ENCODE data around the gene DEDD. TPM values are rescaled to one million over a fixed set of nuclear protein-coding genes. Genes with fewer than 3 reads are reported as not detected.

The DEDD gene
- total and polyA plus RNA-seq, 2 of the 13 experiments (the other 11 are each of a cell fraction or from before 2014, with no cell fraction given) = 12.6 to 27.8 TPM

- no peak for TF ChIP-seq RORA (CRISPR knock-in tag; IDR thresholded peaks at IDR 0.05)
- no peak for TF ChIP-seq MED8 (CRISPR knock-in tag; IDR thresholded peaks at IDR 0.05; ENCODE audit: insufficient replicate concordance)
- no peak for TF ChIP-seq ZBTB42 (CRISPR knock-in tag; IDR thresholded peaks at IDR 0.05)
- no peak for TF ChIP-seq NFYB (CRISPR knock-in tag; IDR thresholded peaks at IDR 0.05)
- TF ChIP-seq MEIS2 (CRISPR knock-in tag; IDR thresholded peaks at IDR 0.05) = 0 out of 2 replicates have a peak, but pooled peaks have one; percentile 2
- peak; percentile 36 for TF ChIP-seq DBP (CRISPR knock-in tag; IDR thresholded peaks at IDR 0.05; ENCODE audit: not compliant biosample characterization)
- no peak for TF ChIP-seq DNMT1 (CRISPR knock-in tag; IDR thresholded peaks at IDR 0.05)
- TF ChIP-seq NFE2L2 (IDR thresholded peaks at IDR 0.05; ENCODE audit: low read length) = no peak
- no peak for TF ChIP-seq PAF1 (CRISPR knock-in tag; IDR thresholded peaks at IDR 0.05)
- TF ChIP-seq ZNF737 (CRISPR knock-in tag; IDR thresholded peaks at IDR 0.05; ENCODE audit: borderline replicate concordance) = no peak
- no peak; the same call in 1 of the 2 replicates for TF ChIP-seq ZNF790 (CRISPR knock-in tag; IDR thresholded peaks at IDR 0.05; ENCODE audit: borderline replicate concordance)
- TF ChIP-seq SATB2 (CRISPR knock-in tag; IDR thresholded peaks at IDR 0.05) = 0 out of 2 replicates have a peak, but pooled peaks have one; percentile 2
- TF ChIP-seq ZNF773 (CRISPR knock-in tag; IDR thresholded peaks at IDR 0.05; ENCODE audit: borderline replicate concordance) = 0 out of 2 replicates have a peak, but pooled peaks have one; percentile 34
- no peak for TF ChIP-seq MIXL1 (CRISPR knock-in tag; IDR thresholded peaks at IDR 0.05)
- TF ChIP-seq ONECUT2 (CRISPR knock-in tag; IDR thresholded peaks at IDR 0.05) = no peak
- no peak for TF ChIP-seq ZNF780A (CRISPR knock-in tag; IDR thresholded peaks at IDR 0.05)
- no peak for TF ChIP-seq SNRNP70 (IDR thresholded peaks at IDR 0.05; ENCODE audit: low read depth, low read length)
- TF ChIP-seq NR2F2 (IDR thresholded peaks at IDR 0.05; ENCODE audit: borderline replicate concordance, low read depth) = no peak
- TF ChIP-seq NCOR1 (IDR thresholded peaks at IDR 0.05; ENCODE audit: borderline replicate concordance, low read length) = no peak
- 0 out of 2 replicates have a peak, but pooled peaks have one; percentile 19 for TF ChIP-seq ZBTB21 (CRISPR knock-in tag; IDR thresholded peaks at IDR 0.05)
- no peak for TF ChIP-seq SETDB1 (CRISPR knock-in tag; IDR thresholded peaks at IDR 0.05; ENCODE audit: borderline replicate concordance)
- 0 out of 2 replicates have a peak, but pooled peaks have one; percentile 47 for TF ChIP-seq ZSCAN9 (CRISPR knock-in tag; IDR thresholded peaks at IDR 0.05; ENCODE audit: borderline replicate concordance)
- TF ChIP-seq ZSCAN5A (CRISPR knock-in tag; IDR thresholded peaks at IDR 0.05; ENCODE audit: borderline replicate concordance) = peak; percentile 62; the same call in 1 of the 2 replicates
- no peak for TF ChIP-seq SCMH1 (CRISPR knock-in tag; IDR thresholded peaks at IDR 0.05; ENCODE audit: borderline replicate concordance)
- no peak for TF ChIP-seq AFF4 (CRISPR knock-in tag; IDR thresholded peaks at IDR 0.05)
These were observed 14.5 kb downstream of the DEDD start, which contains the start of the genes NIT1 and PFDN2 (continued) for GRCh38 chr1:161117759-161118581.

Data from HepG2 (cell line).